SJCRH30 (cell line): ENCODE results near the gene SKOR1. TPM values are rescaled to one million over a fixed set of nuclear protein-coding genes. Genes with fewer than 3 reads are reported as not detected.

Source experiments
- DNase-seq, 2 experiments: peaks; one replicate each; pipeline ENCODE4 v3.0.0-alpha.2; 2015 to 2020
- H3K27ac ChIP-seq: fragments of 250-450 bp; sonication (Bioruptor Pico); 2 replicates; pipeline ENCODE4 v1.5.1; 2020; ENCODE audit warnings: mild to moderate bottlenecking, moderate library complexity
- H3K27me3 ChIP-seq: fragments of 250-450 bp; sonication (Bioruptor Pico); 2 replicates; pipeline ENCODE4 v1.5.1; 2020; ENCODE audit warnings: mild to moderate bottlenecking, moderate library complexity
- H3K36me3 ChIP-seq: fragments of 250-450 bp; sonication (Bioruptor Pico); 2 replicates; pipeline ENCODE4 v1.5.1; 2020; ENCODE audit warnings: mild to moderate bottlenecking, moderate library complexity
- H3K4me1 ChIP-seq: fragments of 250-450 bp; sonication (Bioruptor Pico); 2 replicates; pipeline ENCODE4 v1.5.1; 2020; ENCODE audit warnings: mild to moderate bottlenecking, moderate library complexity
- H3K4me3 ChIP-seq: fragments of 250-450 bp; sonication (Bioruptor Pico); 2 replicates; pipeline ENCODE4 v1.5.1; 2020; ENCODE audit warnings: mild to moderate bottlenecking, moderate library complexity
- H3K9me3 ChIP-seq: fragments of 250-450 bp; sonication (Bioruptor Pico); replicated peaks from 2 replicates; pipeline ENCODE4 v1.5.1; 2020; ENCODE audit warnings: mild to moderate bottlenecking, moderate library complexity
- total RNA-seq: library from RNA; depleted of rRNA; stranded (reverse); fragments of >200 nt; shearing (Covaris generic); gene quantifications from 2 replicates; pipeline ENCODE4 v1.2.3, GENCODE V29; 2014

SKOR1 gene
- total RNA-seq, 1 experiment from 2014 or later, result 4.5 TPM

DNA sequence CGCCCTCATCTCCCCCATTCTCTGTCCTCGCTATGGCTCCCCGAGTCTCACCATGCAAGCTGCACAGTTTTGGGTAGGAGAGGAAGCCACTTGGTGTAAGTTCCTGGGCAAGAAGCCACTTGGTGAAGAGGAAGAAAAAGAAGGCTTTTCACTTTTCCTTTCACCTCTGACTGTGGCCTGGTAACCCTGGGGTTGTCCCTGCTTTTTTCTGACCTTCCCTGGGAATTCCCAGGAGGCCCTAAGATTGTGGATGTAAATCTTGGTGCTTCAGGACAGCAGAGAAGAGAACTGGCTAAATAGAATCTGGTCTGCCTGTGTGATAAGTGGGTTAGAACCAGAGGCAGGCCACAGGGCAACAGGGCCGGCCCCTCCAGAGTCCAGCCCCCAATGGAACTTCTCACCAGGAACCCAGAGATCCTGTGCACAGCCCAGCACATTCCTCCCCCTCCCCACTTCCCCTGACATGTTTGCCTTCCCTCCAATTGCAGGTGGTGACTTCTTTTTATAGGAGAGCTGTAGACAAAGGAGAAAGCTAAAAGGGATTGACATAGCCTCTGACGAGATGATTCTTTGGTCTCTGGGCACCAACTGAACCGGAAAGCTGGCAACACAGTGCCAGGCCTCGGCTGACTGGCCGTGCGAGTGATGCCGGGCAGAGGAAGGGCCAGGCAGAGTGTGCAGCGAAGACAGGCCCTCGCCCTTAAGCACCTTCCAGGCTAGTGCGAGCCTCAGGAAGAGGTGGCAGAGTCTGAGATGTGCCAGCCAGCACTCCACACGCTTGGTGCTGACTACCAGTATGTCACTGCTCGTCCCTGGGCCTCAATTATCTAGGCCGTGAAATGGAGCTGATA is 19.4 kb upstream of the SKOR1 start:
- H3K4me1 ChIP-seq, result peaks cover 13% of the 10 kb centered on the region; the same call in 1 of the 2 replicates
- no peaks in the 10 kb centered on the region for H3K36me3 ChIP-seq
- DNase-seq, result no peak
- no peaks in the 10 kb centered on the region for H3K27me3 ChIP-seq
- no peak overlapping the region for H3K27ac ChIP-seq
- H3K9me3 ChIP-seq, result no peaks in the 10 kb centered on the region
- H3K4me3 ChIP-seq, result no peak overlapping the region

DNA sequence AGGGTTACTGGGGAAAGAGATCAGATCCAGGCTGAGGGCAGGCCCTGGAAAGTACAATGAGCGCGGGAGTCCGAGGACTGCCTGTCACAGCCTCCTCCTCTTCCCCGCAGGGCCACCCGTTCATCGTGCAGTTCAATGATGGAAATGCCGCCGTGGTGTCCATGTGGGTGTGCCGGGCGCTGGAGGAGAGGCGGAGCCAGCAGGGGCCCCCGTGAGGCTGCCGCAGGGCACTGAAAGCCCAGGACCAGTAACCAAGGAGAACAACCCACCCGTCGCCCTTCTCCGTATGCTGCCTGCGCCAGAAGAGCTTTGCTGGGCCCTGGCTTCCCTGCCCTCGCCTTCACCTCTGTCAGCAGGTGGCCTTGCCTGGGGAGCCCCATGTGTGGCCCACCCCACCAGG is 18.8 kb upstream of the SKOR1 start:
- no peaks in the 10 kb centered on the region for H3K9me3 ChIP-seq
- no peaks in the 10 kb centered on the region for H3K36me3 ChIP-seq
- H3K27ac ChIP-seq, result no peak overlapping the region
- no peaks in the 10 kb centered on the region for H3K27me3 ChIP-seq
- H3K4me1 ChIP-seq, result peaks cover 13% of the 10 kb centered on the region; the same call in 1 of the 2 replicates
- no peak overlapping the region for H3K4me3 ChIP-seq
- no peak for DNase-seq

DNA sequence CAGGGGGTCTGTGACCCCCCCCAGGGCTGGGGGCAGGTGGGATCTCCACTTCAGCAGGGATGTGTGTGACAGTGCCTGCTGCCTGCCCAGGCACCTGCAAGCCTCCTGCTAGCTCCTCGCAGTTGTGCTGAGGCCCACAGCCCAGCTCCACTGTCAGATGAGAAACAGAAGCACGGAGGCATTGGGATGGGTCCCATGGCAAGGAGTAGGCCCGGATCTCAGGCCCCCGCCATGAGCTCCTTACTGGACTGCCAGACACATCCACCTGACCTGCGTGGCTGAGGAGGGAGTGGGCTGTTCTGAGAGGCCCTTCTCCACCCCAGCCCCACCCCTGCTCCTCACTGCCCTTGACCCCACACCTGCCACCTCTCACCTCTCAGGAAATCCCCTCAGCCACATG is 18.2 kb upstream of the SKOR1 start:
- Histone ChIP-seq H3K36me3 (no peaks in the 10 kb centered on the region), H3K27me3 (no peaks in the 10 kb centered on the region), H3K27ac (no peak overlapping the region), H3K9me3 (no peaks in the 10 kb centered on the region), H3K4me3 (no peak overlapping the region), H3K4me1 (peaks cover 13% of the 10 kb centered on the region; the same call in 1 of the 2 replicates)
- no peak for DNase-seq

DNA sequence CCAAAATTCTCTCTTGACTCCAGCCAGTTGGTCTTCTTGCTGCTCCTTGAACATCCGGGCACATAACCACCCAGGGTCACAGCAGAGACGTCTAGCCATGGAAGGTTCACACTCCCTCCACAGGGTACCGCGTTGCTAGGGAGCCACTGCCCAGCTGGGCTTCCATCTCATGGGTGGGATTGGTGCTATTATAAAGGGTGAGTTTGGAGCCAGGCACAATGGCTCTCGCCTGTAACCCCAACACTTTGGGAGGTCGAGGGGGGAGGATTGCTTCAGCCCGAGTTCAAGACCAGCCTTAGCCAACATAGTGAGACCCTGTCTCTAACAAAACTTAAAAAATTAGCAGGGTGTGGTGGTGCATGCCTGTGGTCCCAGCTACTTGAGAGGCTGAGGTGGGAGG is 17.5 kb upstream of the SKOR1 start:
- DNase-seq, result no peak
- H3K9me3 ChIP-seq, result no peaks in the 10 kb centered on the region
- H3K27ac ChIP-seq, result no peak overlapping the region
- no peaks in the 10 kb centered on the region for H3K27me3 ChIP-seq
- no peaks in the 10 kb centered on the region for H3K36me3 ChIP-seq
- H3K4me3 ChIP-seq, result no peak overlapping the region
- H3K4me1 ChIP-seq, result peaks cover 13% of the 10 kb centered on the region; the same call in 1 of the 2 replicates

DNA sequence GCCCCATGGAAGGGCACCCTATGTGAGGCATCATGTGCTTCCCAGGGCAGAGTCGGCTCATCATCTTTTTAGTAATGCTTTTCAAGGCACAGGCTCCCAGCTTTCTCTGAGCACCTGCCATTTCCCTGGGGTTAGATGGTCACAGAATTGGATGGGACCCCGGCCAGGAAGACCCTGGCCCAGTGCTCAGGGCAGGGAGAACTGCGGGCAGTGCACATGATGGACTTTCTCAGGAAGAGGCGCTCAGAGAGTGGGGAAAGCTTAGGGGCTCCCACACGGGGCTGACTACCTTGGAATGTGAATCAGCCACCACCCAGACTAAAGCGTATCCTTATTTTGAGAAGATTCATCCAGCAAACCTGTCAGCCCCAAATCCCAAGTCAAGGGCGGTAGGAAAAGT is 16.5 kb upstream of the SKOR1 start:
- no peaks in the 10 kb centered on the region for H3K27me3 ChIP-seq
- no peaks in the 10 kb centered on the region for H3K9me3 ChIP-seq
- H3K4me3 ChIP-seq, result no peak overlapping the region
- H3K27ac ChIP-seq, result no peak overlapping the region
- no peaks in the 10 kb centered on the region for H3K36me3 ChIP-seq
- H3K4me1 ChIP-seq, result peaks cover 9% of the 10 kb centered on the region; the same call in 1 of the 2 replicates
- no peak for DNase-seq

- H3K36me3 ChIP-seq, result no peaks in the 10 kb centered on the region
- DNase-seq, result no peak
- no peaks in the 10 kb centered on the region for H3K27me3 ChIP-seq
- no peaks in the 10 kb centered on the region for H3K9me3 ChIP-seq
- no peak overlapping the region for H3K4me3 ChIP-seq
- H3K4me1 ChIP-seq, result peaks cover 4% of the 10 kb centered on the region; the same call in 1 of the 2 replicates
- no peak overlapping the region for H3K27ac ChIP-seq
Measured at GRCh38 chr15:67809441-67809840, 15.9 kb upstream of the SKOR1 start.

- H3K9me3 ChIP-seq, result no peaks in the 10 kb centered on the region
- peaks cover 2% of the 10 kb centered on the region; the same call in 1 of the 2 replicates for H3K4me1 ChIP-seq
- no peaks in the 10 kb centered on the region for H3K36me3 ChIP-seq
- DNase-seq, result no peak
- H3K27me3 ChIP-seq, result no peaks in the 10 kb centered on the region
- H3K27ac ChIP-seq, result no peak overlapping the region
- H3K4me3 ChIP-seq, result no peak overlapping the region
Measured at GRCh38 chr15:67809866-67810265, 15.4 kb upstream of the SKOR1 start.

DNA sequence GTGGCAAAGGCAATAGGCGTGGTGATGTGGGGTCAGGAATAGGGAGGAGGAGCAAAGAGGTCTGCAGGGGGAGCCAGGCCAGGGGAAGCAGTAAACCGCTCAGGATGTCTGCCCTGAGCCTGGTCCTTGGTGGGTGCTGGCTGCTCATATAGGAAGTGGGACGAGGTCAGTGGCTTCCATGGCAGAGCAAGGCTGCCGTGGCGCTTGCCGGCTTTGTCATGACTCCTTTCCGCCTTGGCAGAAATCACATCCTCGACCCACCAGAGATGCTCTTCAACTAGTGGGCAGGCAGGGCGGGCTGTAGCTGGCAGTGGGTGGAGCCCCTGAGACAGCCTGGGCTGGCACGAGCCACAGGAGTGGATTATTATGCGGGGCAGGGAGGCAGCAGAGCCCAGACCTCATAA is 13.1 kb upstream of the SKOR1 start:
- Histone ChIP-seq H3K27ac (no peak overlapping the region), H3K9me3 (peaks cover 4% of the 10 kb centered on the region), H3K4me3 (peak overlapping the region; percentile 16; the same call in 1 of the 2 replicates), H3K4me1 (no peaks in the 10 kb centered on the region), H3K27me3 (no peaks in the 10 kb centered on the region), H3K36me3 (no peaks in the 10 kb centered on the region)
- peak in 1 of 2 experiments; percentile 38 for DNase-seq

DNA sequence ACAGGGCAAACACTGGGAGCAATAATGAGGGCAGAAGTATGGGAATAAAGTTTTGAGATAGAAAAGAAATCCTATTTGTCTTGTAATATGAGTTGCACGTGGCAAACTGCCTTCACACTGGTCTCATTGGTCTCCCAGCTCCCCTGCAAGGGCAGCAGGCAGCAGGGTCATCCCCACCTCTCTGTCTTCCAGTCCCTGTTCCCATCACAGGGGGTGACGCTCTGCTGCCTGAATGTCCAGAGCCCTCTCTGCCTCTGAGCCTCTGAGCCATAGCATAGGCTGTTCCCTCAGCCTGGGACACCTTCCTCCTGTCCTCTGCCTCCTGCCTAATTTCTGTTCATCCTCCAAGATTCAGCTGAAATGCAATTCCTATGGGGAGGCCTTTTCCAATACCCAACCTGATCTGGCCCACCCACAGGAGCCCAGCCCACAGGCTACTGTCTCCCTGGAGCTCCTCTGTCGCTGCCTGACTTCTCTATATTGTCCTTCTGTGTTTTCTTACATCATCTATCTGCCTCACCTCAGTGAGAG is 12.1 kb upstream of the SKOR1 start:
- no peaks in the 10 kb centered on the region for H3K27me3 ChIP-seq
- peaks cover 4% of the 10 kb centered on the region for H3K9me3 ChIP-seq
- H3K36me3 ChIP-seq, result no peaks in the 10 kb centered on the region
- no peak for DNase-seq
- no peaks in the 10 kb centered on the region for H3K4me1 ChIP-seq
- H3K4me3 ChIP-seq, result no peak overlapping the region
- H3K27ac ChIP-seq, result no peak overlapping the region

- peaks cover 4% of the 10 kb centered on the region for H3K9me3 ChIP-seq
Measured at GRCh38 chr15:67815036-67815592, 10.2 kb upstream of the SKOR1 start.

GRCh38 chr15:67816668-67817067 is 8.6 kb upstream of the SKOR1 start:
- DNase-seq, result no peak
- H3K27me3 ChIP-seq, result no peaks in the 10 kb centered on the region
- H3K4me3 ChIP-seq, result no peak overlapping the region
- H3K27ac ChIP-seq, result no peak overlapping the region
- no peaks in the 10 kb centered on the region for H3K4me1 ChIP-seq
- H3K36me3 ChIP-seq, result no peaks in the 10 kb centered on the region
- peaks cover 4% of the 10 kb centered on the region for H3K9me3 ChIP-seq

More at GRCh38 chr15:67815036-67815592, 10.2 kb upstream of the SKOR1 start:
- Histone ChIP-seq H3K36me3 (no peaks in the 10 kb centered on the region), H3K4me1 (no peaks in the 10 kb centered on the region), H3K27ac (no peak overlapping the region), H3K27me3 (no peaks in the 10 kb centered on the region), H3K4me3 (no peak overlapping the region)
- DNase-seq, result no peak

GRCh38 chr15:67818464-67818863 is 6.8 kb upstream of the SKOR1 start:
- H3K36me3 ChIP-seq, result no peaks in the 10 kb centered on the region
- no peaks in the 10 kb centered on the region for H3K27me3 ChIP-seq
- no peak for DNase-seq

DNA sequence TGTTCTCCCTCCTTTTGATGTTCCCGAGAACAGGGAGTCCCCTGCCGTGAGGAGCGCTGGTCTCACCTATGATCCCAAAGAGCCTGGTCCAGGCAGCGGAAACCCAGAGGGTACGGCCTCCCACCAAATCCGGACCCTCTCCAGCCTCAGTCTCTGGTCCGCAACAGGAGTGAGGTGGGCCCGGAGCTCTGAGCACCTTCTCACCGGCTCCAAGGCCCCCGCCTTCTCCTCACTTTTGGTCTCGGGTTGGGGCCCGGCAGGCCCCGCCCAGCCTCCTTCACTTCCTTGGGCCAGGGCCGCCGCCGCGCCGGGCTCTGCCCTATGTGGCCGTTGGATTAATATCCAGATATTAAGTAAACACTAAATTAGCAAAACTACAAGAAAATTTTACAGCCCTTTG is 5.7 kb upstream of the SKOR1 start:
- Histone ChIP-seq H3K9me3 (peaks cover 4% of the 10 kb centered on the region), H3K27me3 (no peaks in the 10 kb centered on the region), H3K36me3 (no peaks in the 10 kb centered on the region), H3K27ac (no peak overlapping the region), H3K4me3 (no peak overlapping the region), H3K4me1 (no peaks in the 10 kb centered on the region)
- DNase-seq, result no peak

More at GRCh38 chr15:67818464-67818863, 6.8 kb upstream of the SKOR1 start:
- Histone ChIP-seq H3K27ac (no peak overlapping the region), H3K4me1 (no peaks in the 10 kb centered on the region), H3K4me3 (no peak overlapping the region), H3K9me3 (peaks cover 4% of the 10 kb centered on the region)

GRCh38 chr15:67820122-67820991 is 5.0 kb upstream of the SKOR1 start:
- H3K27ac ChIP-seq, result no peak overlapping the region
- H3K9me3 ChIP-seq, result peaks cover 4% of the 10 kb centered on the region
- no peaks in the 10 kb centered on the region for H3K27me3 ChIP-seq

More at GRCh38 chr15:67820122-67820991, 5.0 kb upstream of the SKOR1 start:
- Histone ChIP-seq H3K36me3 (no peaks in the 10 kb centered on the region), H3K4me3 (no peak overlapping the region), H3K4me1 (no peaks in the 10 kb centered on the region)
- DNase-seq, result no peak
